MCF 10A (cell line): ENCODE results near the gene LINC01488. TPM values are rescaled to one million over a fixed set of nuclear protein-coding genes. Genes with fewer than 3 reads are reported as not detected.

Experiments
- BruUV-seq: library from RNA; stranded (reverse); fragments of 400-500 nt; replicated peaks from 2 replicates; lab custom pipeline; 2021; lab: Mats Ljungman, UMichigan
- CTCF ChIA-PET: fragments of 300-600 bp; sonication (Branson Sonifier 250); formaldehyde crosslinking; extraction: SDS; loops from one replicate; lab custom pipeline; 2021; ENCODE audit warnings: antibody characterized with exemption, inconsistent platforms; lab: Yijun Ruan, JAX
- POLR2A ChIA-PET: fragments of 300-600, 350-650 bp; sonication (Branson Sonifier 250); formaldehyde crosslinking; extraction: SDS; loops from one replicate; lab custom pipeline; 2020; ENCODE audit warnings: antibody characterized with exemption, inconsistent platforms; lab: Yijun Ruan, JAX
- DNase-seq: peaks from one replicate; pipeline ENCODE4 v3.0.0-alpha.2; 2018; ENCODE audit not compliant: unreplicated experiment
- H3K27ac Mint-ChIP-seq: one replicate; pipeline ENCODE4 v1.8.0; 2022; ENCODE audit warnings: mild to moderate bottlenecking, low read depth, mixed read lengths; ENCODE audit not compliant: unreplicated experiment
- H3K27me3 Mint-ChIP-seq: one replicate; pipeline ENCODE4 v1.8.0; 2022; ENCODE audit warnings: mixed read lengths; ENCODE audit not compliant: insufficient read depth, unreplicated experiment
- H3K36me3 Mint-ChIP-seq: one replicate; pipeline ENCODE4 v1.8.0; 2022; ENCODE audit warnings: mild to moderate bottlenecking, moderate library complexity, mixed read lengths; ENCODE audit not compliant: insufficient read depth, unreplicated experiment
- H3K4me1 Mint-ChIP-seq: one replicate; pipeline ENCODE4 v1.8.0; 2022; ENCODE audit warnings: mixed read lengths; ENCODE audit not compliant: insufficient read depth, unreplicated experiment
- H3K4me3 Mint-ChIP-seq: one replicate; pipeline ENCODE4 v1.8.0; 2022; ENCODE audit warnings: mild to moderate bottlenecking, moderate library complexity, mixed read lengths; ENCODE audit not compliant: unreplicated experiment
- H3K9me3 Mint-ChIP-seq: one replicate; pipeline ENCODE4 v1.8.0; 2022; ENCODE audit warnings: mixed read lengths; ENCODE audit not compliant: unreplicated experiment
- intact Hi-C: fragments of 100-400 bp; cut with micrococcal nuclease; formaldehyde crosslinking; loops from 2 replicates; pipeline ENCODE4 v1.14.1; 2022
- total RNA-seq: library from RNA; stranded (reverse); gene quantifications from 2 replicates; pipeline ENCODE4 v1.2.3, GENCODE V29; 2022
- TF ChIP-seq, protein P1 (sequence below): fragments of 200-600 bp; IDR thresholded peaks from one replicate; pipeline ENCODE4 v1.8.0; 2022; ENCODE audit warnings: antibody characterized with exemption, mild to moderate bottlenecking; ENCODE audit not compliant: unreplicated experiment

The LINC01488 gene
- total RNA-seq, 1 experiment from 2014 or later, result not detected

DNA sequence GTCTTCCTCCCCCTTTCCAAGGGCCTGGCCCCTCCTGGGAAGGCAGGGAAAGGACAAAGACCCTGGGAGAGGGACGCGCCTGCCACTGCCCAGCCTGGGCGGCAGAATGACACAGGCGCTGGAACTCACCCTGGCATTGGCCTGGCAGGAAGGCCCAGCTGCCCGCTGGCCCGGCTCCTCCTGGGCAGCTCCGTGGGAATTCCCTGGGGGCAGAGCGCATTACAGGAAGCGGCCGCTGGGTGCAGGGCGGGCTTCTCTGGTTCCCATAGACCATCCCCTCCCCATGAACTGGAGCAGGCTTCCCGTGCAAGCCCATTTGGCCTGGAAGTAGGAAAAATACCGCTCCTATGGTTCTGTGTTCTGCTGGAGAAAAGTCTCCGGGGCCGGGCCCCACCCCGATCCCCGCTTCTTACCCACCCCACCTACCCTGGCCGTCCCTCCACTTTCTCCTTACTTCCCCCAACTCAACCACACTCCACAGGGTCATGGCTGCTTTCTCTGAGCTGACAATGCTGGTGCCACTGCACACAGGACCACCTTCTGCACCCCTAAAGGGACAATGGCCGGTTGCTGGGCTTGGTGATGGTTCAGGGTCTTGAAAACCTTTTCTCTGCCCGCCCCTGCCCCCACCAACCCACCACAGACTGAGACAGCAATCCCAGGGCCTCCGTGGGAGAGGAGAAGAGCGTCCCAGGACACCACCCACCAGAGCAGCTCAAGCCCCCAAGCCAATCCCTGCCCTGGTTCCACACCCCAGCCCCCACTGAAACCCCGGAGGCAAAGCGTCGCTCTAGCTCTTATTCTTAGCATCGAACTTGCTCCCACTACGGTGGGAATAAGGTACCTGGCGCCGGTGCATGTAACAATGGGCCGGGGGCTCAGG lies 58.9 kb downstream of the LINC01488 start:
- CTCF ChIA-PET, result interaction anchor here (0.6 kb wide), 1 partner anchor 753 kb away, joined by 3 read pairs; no protein-coding TSS in a partner anchor
- POLR2A ChIA-PET, result no interaction called here
- no peak for DNase-seq
- H3K9me3 Mint-ChIP-seq, result no peaks in the 10 kb centered on the region
- TF ChIP-seq, protein P1, sequence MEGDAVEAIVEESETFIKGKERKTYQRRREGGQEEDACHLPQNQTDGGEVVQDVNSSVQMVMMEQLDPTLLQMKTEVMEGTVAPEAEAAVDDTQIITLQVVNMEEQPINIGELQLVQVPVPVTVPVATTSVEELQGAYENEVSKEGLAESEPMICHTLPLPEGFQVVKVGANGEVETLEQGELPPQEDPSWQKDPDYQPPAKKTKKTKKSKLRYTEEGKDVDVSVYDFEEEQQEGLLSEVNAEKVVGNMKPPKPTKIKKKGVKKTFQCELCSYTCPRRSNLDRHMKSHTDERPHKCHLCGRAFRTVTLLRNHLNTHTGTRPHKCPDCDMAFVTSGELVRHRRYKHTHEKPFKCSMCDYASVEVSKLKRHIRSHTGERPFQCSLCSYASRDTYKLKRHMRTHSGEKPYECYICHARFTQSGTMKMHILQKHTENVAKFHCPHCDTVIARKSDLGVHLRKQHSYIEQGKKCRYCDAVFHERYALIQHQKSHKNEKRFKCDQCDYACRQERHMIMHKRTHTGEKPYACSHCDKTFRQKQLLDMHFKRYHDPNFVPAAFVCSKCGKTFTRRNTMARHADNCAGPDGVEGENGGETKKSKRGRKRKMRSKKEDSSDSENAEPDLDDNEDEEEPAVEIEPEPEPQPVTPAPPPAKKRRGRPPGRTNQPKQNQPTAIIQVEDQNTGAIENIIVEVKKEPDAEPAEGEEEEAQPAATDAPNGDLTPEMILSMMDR, result no peak
- intact Hi-C loops, result no loop called here
- no peaks in the 10 kb centered on the region for H3K36me3 Mint-ChIP-seq
- BruUV-seq, result no TSS peak
- H3K27me3 Mint-ChIP-seq, result no peaks in the 10 kb centered on the region
- no peaks in the 10 kb centered on the region for H3K4me1 Mint-ChIP-seq
- no peak overlapping the region for H3K27ac Mint-ChIP-seq
- no peak overlapping the region for H3K4me3 Mint-ChIP-seq

DNA sequence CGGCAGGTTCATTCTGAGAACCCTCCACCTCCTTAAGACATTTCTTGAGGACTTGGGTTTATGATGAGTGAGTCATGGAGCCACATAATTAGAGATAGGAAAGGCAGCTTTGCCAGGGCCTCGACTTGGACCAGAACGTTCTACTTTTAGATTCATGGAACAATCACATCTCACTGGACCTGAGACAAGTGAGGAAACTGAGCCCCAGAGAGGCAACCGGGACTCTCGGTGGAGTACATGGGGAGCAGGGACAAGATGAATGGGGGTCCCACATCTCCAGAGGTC lies 59.5 kb downstream of the LINC01488 start:
- TF ChIP-seq, protein P1, result no peak
- DNase-seq, result no peak
- ChIA-PET POLR2A (no interaction called here), CTCF (no interaction called here)
- Mint-ChIP-seq H3K27ac (no peak overlapping the region), H3K36me3 (no peaks in the 10 kb centered on the region), H3K4me1 (no peaks in the 10 kb centered on the region), H3K4me3 (no peak overlapping the region), H3K27me3 (no peaks in the 10 kb centered on the region), H3K9me3 (no peaks in the 10 kb centered on the region)
- BruUV-seq, result no TSS peak
- intact Hi-C loops, result no loop called here

DNA sequence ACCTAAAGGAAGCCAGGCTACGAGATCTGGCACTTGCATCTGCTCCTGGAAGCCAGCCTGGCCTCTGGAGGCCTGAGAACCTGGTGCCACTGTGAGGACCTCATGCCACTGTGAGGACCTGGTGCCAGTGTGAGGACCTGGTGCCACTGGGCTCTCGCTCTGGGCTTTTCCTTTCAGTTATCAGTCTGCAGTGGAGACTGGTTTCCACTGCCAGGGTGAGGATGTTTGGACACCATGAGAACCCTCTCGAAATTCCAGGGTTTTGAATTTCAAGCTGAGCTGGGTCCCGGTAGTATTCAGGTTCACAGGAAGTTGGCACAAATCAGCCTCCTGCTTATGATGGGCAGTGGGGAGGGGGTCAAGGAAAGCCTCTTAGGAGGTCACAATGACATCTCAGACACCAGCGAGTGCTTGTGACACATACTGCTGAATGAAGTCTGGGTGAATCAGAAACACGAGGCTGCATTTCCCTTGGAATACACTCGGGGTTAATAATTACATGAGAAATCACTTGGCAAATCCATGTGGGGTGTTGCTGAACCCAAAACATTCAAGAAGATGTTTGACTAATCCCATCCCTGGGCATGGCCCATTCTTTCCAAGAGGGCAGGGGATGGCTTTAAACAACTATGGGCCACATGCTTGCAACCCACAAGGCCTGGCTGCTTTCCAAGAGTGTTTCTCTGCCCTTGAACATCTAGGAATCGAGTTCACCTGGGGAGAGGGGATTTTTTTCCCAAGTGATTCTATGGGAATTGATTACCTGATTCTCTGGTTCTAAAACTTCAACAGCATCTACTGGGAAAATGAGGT lies 60.2 kb downstream of the LINC01488 start:
- TF ChIP-seq, protein P1, result no peak
- BruUV-seq, result no TSS peak
- Mint-ChIP-seq H3K9me3 (no peaks in the 10 kb centered on the region), H3K27me3 (no peaks in the 10 kb centered on the region), H3K27ac (no peak overlapping the region), H3K4me3 (no peak overlapping the region), H3K4me1 (no peaks in the 10 kb centered on the region), H3K36me3 (no peaks in the 10 kb centered on the region)
- DNase-seq, result peak; percentile 17
- ChIA-PET CTCF (no interaction called here), POLR2A (no interaction called here)
- intact Hi-C loops, result no loop called here
